Stomach (tissue), 9 donors: Measurements from ENCODE around the gene QPRT. TPM values are rescaled to one million over a fixed set of nuclear protein-coding genes. Genes with fewer than 3 reads are reported as not detected.

Source experiments
- DNase-seq, 2 donors: peaks; one replicate each; pipeline versions ENCODE4 v3.0.0 to v3.0.0-alpha.2; 2013 to 2019
- H3K27ac ChIP-seq, 5 donors: fragments of 200-600 bp in 4 of 5; sonication (generic) in 4 of 5; one replicate each; pipeline ENCODE4 v1.5.1; 2013 to 2019; ENCODE audit warnings: mild to moderate bottlenecking in 1 of 5, moderate library complexity in 1 of 5
- H3K27me3 ChIP-seq, 3 donors: fragments of 200-600 bp; sonication (generic); one replicate each; pipeline ENCODE4 v1.5.1; 2017 to 2019; ENCODE audit warnings: mixed run types in 1 of 3
- H3K36me3 ChIP-seq, 4 donors: fragments of 200-600 bp; sonication (generic); 1 replicate in 3 of 4; 2 replicates in 1 of 4; pipeline ENCODE4 v1.5.1; 2016 to 2019
- H3K4me1 ChIP-seq, 4 donors: fragments of 200-600 bp; sonication (generic); one replicate each; pipeline ENCODE4 v1.5.1; 2016 to 2019
- H3K4me3 ChIP-seq, 4 donors: fragments of 200-600 bp; sonication (generic) in 3 of 4; one replicate each; pipeline ENCODE4 v1.5.1; 2016 to 2019; ENCODE audit warnings: mild to moderate bottlenecking in 1 of 4
- H3K9me3 ChIP-seq, 4 donors: fragments of 200-600 bp; sonication (generic); one replicate each; pipeline ENCODE4 v1.5.1; 2016 to 2019
- EP300 ChIP-seq: sonication (generic); formaldehyde crosslinking; IDR thresholded peaks from one replicate; pipeline ENCODE4 v1.6.1; 2017; ENCODE audit warnings: antibody characterized with exemption
- POLR2A ChIP-seq, 4 donors: fragments of 450-650 bp; IDR thresholded peaks; one replicate each; pipeline ENCODE4 v1.6.1; 2016; ENCODE audit warnings: antibody characterized with exemption in 4 of 4, control low read depth in 2 of 4, mild to moderate bottlenecking in 1 of 4, moderate library complexity in 1 of 4
- POLR2AphosphoS5 ChIP-seq, 3 donors: sonication (generic); formaldehyde crosslinking; IDR thresholded peaks; one replicate each; pipeline ENCODE4 v1.6.1; 2016; ENCODE audit warnings: antibody characterized with exemption in 3 of 3
- WGBS, 5 donors: extraction: QIAGEN DNeasy Blood & Tissue Kit in 3 of 5; methylation state at CpG; one replicate each; pipeline versions ENCODE4 v1.1.5 to v1.1.7; 2013 to 2018; 5-methylcytosine and 5-hydroxymethylcytosine counted together
- intact Hi-C: fragments of 100-400 bp; cut with DNase I; formaldehyde crosslinking; loops from one replicate; pipeline ENCODE4 v1.15.1; 2023; ENCODE audit warnings: low total_unique reads
- polyA plus RNA-seq, 3 donors: library from polyadenylated mRNA; stranded (reverse); fragments of 200-250 nt; gene quantifications; one replicate each; pipeline ENCODE4 v1.2.3, GENCODE V29; 2013
- total RNA-seq, 5 donors: library from RNA; depleted of rRNA; stranded (reverse); fragments of >200 nt; gene quantifications; one replicate each; pipeline versions ENCODE4 v1.1.0 to v1.2.3, GENCODE V29; 2014 to 2016
- TF ChIP-seq, protein P1 (sequence below), 7 experiments: fragments of 450-650 bp in 4 of 7; fragments of 200-600 bp in 3 of 7; sonication (generic) in 3 of 7; IDR thresholded peaks; one replicate each; pipeline ENCODE4 v1.5.1; 2016 to 2019; ENCODE audit warnings: antibody characterized with exemption in 7 of 7, control low read depth in 2 of 7, mild to moderate bottlenecking in 1 of 7
- donor health status: healthy with polysubstance abuse.
- donor health status: Bipolar disorder and iron deficiency.
- donor health status: healthy.

The QPRT gene
- total and polyA plus RNA-seq, 8 donors = 2.4 to 114 (median 7.5) TPM; not detected in 1

DNA sequence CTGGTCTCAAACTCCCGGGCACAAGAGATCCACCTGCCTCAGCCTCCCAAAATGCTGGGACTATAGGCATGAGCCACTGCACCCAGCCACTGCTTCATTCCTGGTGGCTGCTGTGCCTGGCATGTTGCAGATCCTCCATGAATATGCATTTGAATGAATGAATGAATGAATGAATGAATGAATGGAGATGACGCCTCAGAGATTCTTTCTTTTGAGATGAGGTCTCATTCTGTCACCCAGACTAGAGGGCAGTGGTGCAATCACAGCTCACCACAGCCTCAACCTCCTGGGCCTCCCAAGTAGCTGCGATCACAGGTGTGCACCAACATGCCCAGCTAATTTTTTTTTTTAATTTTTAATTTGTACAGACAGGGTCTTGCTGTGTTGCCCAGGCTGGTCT is 10.7 kb upstream of the QPRT start:
- Histone ChIP-seq H3K36me3 (no peaks in the 10 kb centered on the region), H3K4me3 (no peak overlapping the region), H3K9me3 (no peaks in the 10 kb centered on the region), H3K4me1 (peaks cover 0 to 40% (median 14%) of the 10 kb centered on the region in 4 donors), H3K27ac (no peak overlapping the region), H3K27me3 (peaks cover 0 to 14% (median 0%) of the 10 kb centered on the region in 3 donors)
- DNase-seq = no peak
- TF ChIP-seq, protein P1, sequence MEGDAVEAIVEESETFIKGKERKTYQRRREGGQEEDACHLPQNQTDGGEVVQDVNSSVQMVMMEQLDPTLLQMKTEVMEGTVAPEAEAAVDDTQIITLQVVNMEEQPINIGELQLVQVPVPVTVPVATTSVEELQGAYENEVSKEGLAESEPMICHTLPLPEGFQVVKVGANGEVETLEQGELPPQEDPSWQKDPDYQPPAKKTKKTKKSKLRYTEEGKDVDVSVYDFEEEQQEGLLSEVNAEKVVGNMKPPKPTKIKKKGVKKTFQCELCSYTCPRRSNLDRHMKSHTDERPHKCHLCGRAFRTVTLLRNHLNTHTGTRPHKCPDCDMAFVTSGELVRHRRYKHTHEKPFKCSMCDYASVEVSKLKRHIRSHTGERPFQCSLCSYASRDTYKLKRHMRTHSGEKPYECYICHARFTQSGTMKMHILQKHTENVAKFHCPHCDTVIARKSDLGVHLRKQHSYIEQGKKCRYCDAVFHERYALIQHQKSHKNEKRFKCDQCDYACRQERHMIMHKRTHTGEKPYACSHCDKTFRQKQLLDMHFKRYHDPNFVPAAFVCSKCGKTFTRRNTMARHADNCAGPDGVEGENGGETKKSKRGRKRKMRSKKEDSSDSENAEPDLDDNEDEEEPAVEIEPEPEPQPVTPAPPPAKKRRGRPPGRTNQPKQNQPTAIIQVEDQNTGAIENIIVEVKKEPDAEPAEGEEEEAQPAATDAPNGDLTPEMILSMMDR (IDR thresholded peaks at IDR 0.05) = no peak
- TF ChIP-seq EP300 (no peak), POLR2AphosphoS5 (IDR thresholded peaks at IDR 0.05) (no peak), POLR2A (IDR thresholded peaks at IDR 0.05) (no peak)
- intact Hi-C loops = no loop called here
- WGBS, 5 donors = 86 to 96% (median 92%) methylated on average over 3 of the region's 3 CpGs

DNA sequence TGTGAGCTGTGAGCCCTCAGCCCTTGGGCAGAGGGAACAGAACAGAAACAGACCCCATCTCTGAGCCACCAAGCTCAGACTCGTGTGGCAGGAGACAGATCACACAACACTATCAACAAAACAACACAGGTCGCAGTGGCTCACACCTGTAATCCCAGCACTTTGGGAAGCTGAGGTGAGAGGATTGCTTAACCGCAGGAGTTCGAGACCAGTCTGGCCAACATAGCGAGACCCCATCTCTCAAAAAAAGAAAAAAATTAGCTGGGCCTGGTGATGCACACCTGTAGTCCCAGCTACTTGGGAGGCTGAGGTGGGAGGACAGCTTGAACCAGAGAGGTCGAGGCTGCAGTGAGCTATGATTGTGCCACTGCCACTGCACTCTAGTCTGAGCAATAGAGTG is 5.5 kb upstream of the QPRT start:
- Histone ChIP-seq H3K27ac (no peak overlapping the region), H3K4me3 (no peak overlapping the region), H3K9me3 (no peaks in the 10 kb centered on the region), H3K27me3 (no peaks in the 10 kb centered on the region), H3K4me1 (peaks cover 0 to 8% (median 3%) of the 10 kb centered on the region in 4 donors), H3K36me3 (no peaks in the 10 kb centered on the region)
- intact Hi-C loops = no loop called here
- WGBS, 5 donors = 88 to 94% (median 89%) methylated on average over 6 of the region's 6 CpGs
- no peak for DNase-seq
- TF ChIP-seq, protein P1 (IDR thresholded peaks at IDR 0.05) = no peak
- TF ChIP-seq POLR2A (IDR thresholded peaks at IDR 0.05) (no peak), POLR2AphosphoS5 (IDR thresholded peaks at IDR 0.05) (no peak), EP300 (no peak)

DNA sequence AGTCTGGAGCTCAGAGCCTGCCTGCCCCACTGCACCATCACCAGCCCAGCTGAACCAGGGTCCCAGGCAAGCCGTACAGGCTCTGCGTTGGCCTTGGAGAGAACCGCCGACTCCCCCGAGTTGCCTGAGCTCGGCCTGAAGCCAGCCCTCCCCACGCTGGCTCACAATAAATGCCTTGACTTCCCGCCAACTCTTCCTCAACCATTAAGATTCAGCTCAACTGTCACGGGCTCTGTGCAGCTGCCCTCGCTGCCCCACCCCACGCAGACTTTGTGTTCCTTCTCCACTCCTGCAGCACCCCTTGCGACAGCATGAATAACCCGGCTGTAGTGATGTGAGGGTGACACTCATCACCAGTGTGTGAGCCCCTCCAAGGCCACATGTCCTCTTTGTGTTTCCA is 4.8 kb upstream of the QPRT start:
- TF ChIP-seq, protein P1 (IDR thresholded peaks at IDR 0.05) = no peak
- TF ChIP-seq POLR2AphosphoS5 (IDR thresholded peaks at IDR 0.05) (no peak), POLR2A (IDR thresholded peaks at IDR 0.05) (no peak), EP300 (no peak)
- Histone ChIP-seq H3K9me3 (no peaks in the 10 kb centered on the region), H3K27me3 (no peaks in the 10 kb centered on the region), H3K4me1 (peaks cover 0 to 14% (median 9%) of the 10 kb centered on the region in 4 donors), H3K4me3 (no peak overlapping the region), H3K36me3 (no peaks in the 10 kb centered on the region), H3K27ac (no peak overlapping the region)
- intact Hi-C loops = no loop called here
- peak in 1 of 2 donors; percentile 77 for DNase-seq
- WGBS, 5 donors = 43 to 71% (median 66%) methylated on average over 13 of the region's 13 CpGs

- WGBS, 5 donors = 50 to 59% (median 52%) methylated on average over 3 of the region's 3 CpGs
- H3K27me3 ChIP-seq = no peaks in the 10 kb centered on the region
- peaks cover 0 to 28% (median 17%) of the 10 kb centered on the region in 4 donors for H3K4me1 ChIP-seq
- TF ChIP-seq POLR2AphosphoS5 (IDR thresholded peaks at IDR 0.05) (no peak), EP300 (no peak), POLR2A (IDR thresholded peaks at IDR 0.05) (no peak)
- TF ChIP-seq, protein P1 (IDR thresholded peaks at IDR 0.05) = no peak
- peak in 1 of 2 donors; percentile 62 for DNase-seq
- no peaks in the 10 kb centered on the region for H3K36me3 ChIP-seq
- no peaks in the 10 kb centered on the region for H3K9me3 ChIP-seq
- H3K27ac ChIP-seq = no peak overlapping the region
- intact Hi-C loops = no loop called here
- no peak overlapping the region for H3K4me3 ChIP-seq
These were observed 3.0 kb upstream of the QPRT start for GRCh38 chr16:29675811-29676643.
